ENCODE results near the gene MS4A4E.

The MS4A4E gene

GRCh38 chr11:60242740-60243239 is at the start of gene MS4A4E:
MS4A4E (minus strand) TSS chr11:60243137; CDS start chr11:60230055, 13,082 bp downstream.
- TF ChIP-seq, protein P1, sequence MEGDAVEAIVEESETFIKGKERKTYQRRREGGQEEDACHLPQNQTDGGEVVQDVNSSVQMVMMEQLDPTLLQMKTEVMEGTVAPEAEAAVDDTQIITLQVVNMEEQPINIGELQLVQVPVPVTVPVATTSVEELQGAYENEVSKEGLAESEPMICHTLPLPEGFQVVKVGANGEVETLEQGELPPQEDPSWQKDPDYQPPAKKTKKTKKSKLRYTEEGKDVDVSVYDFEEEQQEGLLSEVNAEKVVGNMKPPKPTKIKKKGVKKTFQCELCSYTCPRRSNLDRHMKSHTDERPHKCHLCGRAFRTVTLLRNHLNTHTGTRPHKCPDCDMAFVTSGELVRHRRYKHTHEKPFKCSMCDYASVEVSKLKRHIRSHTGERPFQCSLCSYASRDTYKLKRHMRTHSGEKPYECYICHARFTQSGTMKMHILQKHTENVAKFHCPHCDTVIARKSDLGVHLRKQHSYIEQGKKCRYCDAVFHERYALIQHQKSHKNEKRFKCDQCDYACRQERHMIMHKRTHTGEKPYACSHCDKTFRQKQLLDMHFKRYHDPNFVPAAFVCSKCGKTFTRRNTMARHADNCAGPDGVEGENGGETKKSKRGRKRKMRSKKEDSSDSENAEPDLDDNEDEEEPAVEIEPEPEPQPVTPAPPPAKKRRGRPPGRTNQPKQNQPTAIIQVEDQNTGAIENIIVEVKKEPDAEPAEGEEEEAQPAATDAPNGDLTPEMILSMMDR (IDR thresholded peaks at IDR 0.05): no peak

GRCh38 chr11:60292145-60292544 is 49.2 kb upstream of the MS4A4E start:
- TF ChIP-seq, protein P1 (IDR thresholded peaks at IDR 0.05): no peak

DNA sequence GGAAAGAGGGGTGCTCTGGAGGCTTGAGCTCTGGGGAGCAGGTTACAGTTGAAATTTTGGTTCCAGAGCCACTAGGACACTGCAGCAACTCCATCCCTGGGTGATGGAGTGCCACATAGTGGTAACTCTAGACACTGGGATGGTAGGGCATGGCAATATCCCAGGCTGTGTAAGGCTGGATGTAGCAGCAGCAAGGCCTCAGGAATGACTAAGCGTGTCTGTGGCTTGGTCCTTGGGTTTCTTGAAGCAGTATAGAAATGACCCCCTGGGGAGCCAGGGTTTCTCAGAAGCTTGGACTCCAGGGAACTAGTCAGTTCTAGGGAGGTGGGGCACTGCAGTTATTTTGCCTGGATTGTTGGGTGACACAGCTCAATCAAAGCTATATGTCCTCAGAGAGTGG is 45.6 kb upstream of the MS4A4E start:
- TF ChIP-seq, protein P1 (IDR thresholded peaks at IDR 0.05): no peak

- TF ChIP-seq, protein P1 (IDR thresholded peaks at IDR 0.05): no peak
Measured at GRCh38 chr11:60282286-60282685, 39.3 kb upstream of the MS4A4E start.

DNA sequence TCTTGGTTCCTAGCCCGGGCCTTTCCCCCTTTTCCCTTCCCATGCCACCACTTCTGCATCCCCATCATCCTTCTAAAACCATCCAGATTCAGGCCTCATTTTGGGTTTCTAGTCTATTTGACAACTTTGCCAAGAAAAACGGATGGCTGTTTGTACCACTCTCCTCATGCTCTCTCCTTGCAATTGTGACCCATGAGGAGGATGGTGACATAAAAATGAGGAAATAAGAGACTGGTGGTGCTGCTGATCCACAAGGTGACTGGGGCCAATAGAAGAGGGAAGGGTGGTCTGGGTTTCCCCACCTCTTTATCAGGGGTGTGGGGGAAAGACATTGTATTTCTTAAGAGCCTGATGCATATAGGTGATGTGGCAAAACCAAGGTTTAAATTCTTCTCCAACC is 38.5 kb upstream of the MS4A4E start:
- TF ChIP-seq, protein P1 (IDR thresholded peaks at IDR 0.05): no peak

- TF ChIP-seq, protein P1 (IDR thresholded peaks at IDR 0.05): no peak
Measured at GRCh38 chr11:60280412-60280811, 37.5 kb upstream of the MS4A4E start, which contains the start of gene MS4A4A. MS4A4A (plus strand) TSS chr11:60280666; CDS start chr11:60280676, 10 bp downstream.

GRCh38 chr11:60274416-60274815 is 31.5 kb upstream of the MS4A4E start:
- TF ChIP-seq, protein P1 (IDR thresholded peaks at IDR 0.05): no peak
